HT-29 (cell line): ENCODE data around the gene CDC26. TPM values are rescaled to one million over a fixed set of nuclear protein-coding genes. Genes with fewer than 3 reads are reported as not detected.
"Not testable (repeated sequence)": the region's sequence is repeated elsewhere in the genome, so short reads cannot be mapped to it uniquely, and the experiment has no call there.

Source experiments
- DNase-seq: peaks from one replicate; pipeline ENCODE4 v3.0.0-alpha.2; 2015; ENCODE audit warnings: low spot score
- total RNA-seq: library from RNA; depleted of rRNA; stranded (reverse); fragments of >200 nt; shearing (Covaris generic); gene quantifications from 2 replicates; pipeline ENCODE4 v1.2.3, GENCODE V29; 2014; rRNA removed

Gene CDC26
- 20.2 and 22.6 TPM in 2 replicates for total RNA-seq

GRCh38 chr9:113275157-113276131 is at the start of gene CDC26, which contains the start of gene PRPF4:
TSS of gene CDC26 (minus strand) at chr9:113275572. CDS start at chr9:113272507, 3,065 bp downstream.
TSS of gene PRPF4 (plus strand) at chr9:113275658. CDS start at chr9:113275744, 86 bp downstream.
- peak; percentile 98 for DNase-seq

- no peak for DNase-seq
Measured at GRCh38 chr9:113322671-113323070, 47.3 kb upstream of the CDC26 start.

GRCh38 chr9:113320051-113320450 is 44.7 kb upstream of the CDC26 start:
- no peak for DNase-seq

GRCh38 chr9:113319054-113319453 is 43.7 kb upstream of the CDC26 start:
- no peak for DNase-seq

GRCh38 chr9:113317777-113318176 is 42.4 kb upstream of the CDC26 start:
- DNase-seq = no peak

- DNase-seq = no peak
Measured at GRCh38 chr9:113316030-113316429, 40.7 kb upstream of the CDC26 start.

- DNase-seq = no peak
Measured at GRCh38 chr9:113315231-113315630, 39.9 kb upstream of the CDC26 start.

GRCh38 chr9:113313261-113313660 is 37.9 kb upstream of the CDC26 start:
- DNase-seq = no peak

GRCh38 chr9:113311961-113312360 is 36.6 kb upstream of the CDC26 start:
- DNase-seq = no peak

GRCh38 chr9:113310538-113310937 is 35.2 kb upstream of the CDC26 start:
- DNase-seq = no peak

- peak; percentile 66 for DNase-seq
Measured at GRCh38 chr9:113309204-113309813, 33.9 kb upstream of the CDC26 start.

- DNase-seq = no peak
Measured at GRCh38 chr9:113307396-113307975, 32.1 kb upstream of the CDC26 start.

- DNase-seq = no peak
Measured at GRCh38 chr9:113306566-113306965, 31.2 kb upstream of the CDC26 start.

- peak; percentile 68 for DNase-seq
Measured at GRCh38 chr9:113302792-113303418, 27.5 kb upstream of the CDC26 start, which contains the start of gene RNF183. TSS of gene RNF183 (minus strand) at chr9:113303376. CDS start at chr9:113298184, 5,192 bp downstream.

GRCh38 chr9:113301548-113301947 is 26.2 kb upstream of the CDC26 start:
- DNase-seq = no peak

GRCh38 chr9:113299800-113300292 is 24.5 kb upstream of the CDC26 start:
- DNase-seq = peak; percentile 85

GRCh38 chr9:113298924-113299770 is 23.8 kb upstream of the CDC26 start:
- DNase-seq = no peak

- DNase-seq = no peak
Measured at GRCh38 chr9:113298311-113298710, 22.9 kb upstream of the CDC26 start.

GRCh38 chr9:113296796-113297558 is 21.6 kb upstream of the CDC26 start:
- DNase-seq = no peak

- DNase-seq = not testable (repeated sequence)
Measured at GRCh38 chr9:113296247-113296646, 20.9 kb upstream of the CDC26 start.
